HG02885 (cell line): ENCODE data around the gene TRIOBP.
A peak's percentile ranks its signal among the peaks of the same experiment; 100 is the strongest.

Source experiments
- ATAC-seq: cut with Tn5 transposase; IDR thresholded peaks from one replicate; pipeline ENCODE4 v1.9.1; 2021; ENCODE audit warnings: mild to moderate bottlenecking; ENCODE audit not compliant: unreplicated experiment, poor library complexity

TRIOBP gene

DNA sequence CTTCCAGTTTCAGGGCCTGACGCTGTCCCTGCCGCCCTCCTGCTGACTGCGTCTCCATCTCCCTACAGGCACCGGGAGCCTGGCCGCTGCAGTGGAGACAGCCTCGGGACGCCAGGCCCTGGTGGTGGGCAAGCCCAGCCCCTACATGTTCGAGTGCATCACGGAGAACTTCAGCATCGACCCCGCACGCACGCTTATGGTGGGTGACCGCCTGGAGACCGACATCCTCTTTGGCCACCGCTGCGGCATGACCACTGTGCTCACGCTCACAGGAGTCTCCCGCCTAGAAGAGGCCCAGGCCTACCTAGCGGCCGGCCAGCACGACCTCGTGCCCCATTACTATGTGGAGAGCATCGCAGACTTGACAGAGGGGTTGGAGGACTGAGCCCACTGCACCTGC, 31.4 kb upstream of the TRIOBP start:
- ATAC-seq: no peak

- ATAC-seq: no peak
Measured at GRCh38 chr22:37669586-37669985, 27.3 kb upstream of the TRIOBP start.

DNA sequence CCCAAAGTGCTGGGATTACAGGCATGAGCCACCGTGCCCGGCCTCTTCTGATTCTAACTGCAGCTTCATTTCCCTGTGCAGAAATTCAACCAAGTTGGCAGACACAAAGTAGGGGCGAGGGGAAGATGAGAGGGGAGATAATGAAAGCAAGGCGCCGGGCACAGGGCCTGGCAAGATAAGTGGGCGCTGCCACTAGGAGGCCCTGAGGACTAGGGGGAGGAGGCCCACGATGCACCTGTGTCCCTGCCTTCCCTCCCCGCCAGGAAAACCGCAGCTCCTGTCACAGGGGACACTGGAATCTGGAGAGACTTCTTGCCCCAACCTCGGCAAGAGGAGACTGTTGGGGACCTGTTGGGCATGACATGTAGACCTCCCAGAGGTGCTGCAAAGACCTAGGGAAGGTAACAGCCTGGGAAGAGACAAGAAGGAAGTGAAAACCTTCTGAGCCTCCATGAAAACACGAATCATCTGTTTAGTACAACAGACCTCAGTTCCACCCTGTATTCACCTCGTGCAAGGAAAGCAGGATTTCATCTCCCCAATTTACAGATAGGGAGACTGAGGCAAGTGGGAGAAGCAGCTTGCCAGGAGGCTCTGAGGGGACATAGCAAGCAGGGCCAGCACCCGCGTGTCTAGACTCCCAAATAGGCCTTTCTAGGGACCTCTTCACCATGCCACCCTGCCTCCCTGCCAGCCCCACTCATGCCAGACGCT, 24.5 kb upstream of the TRIOBP start:
- no peak for ATAC-seq

DNA sequence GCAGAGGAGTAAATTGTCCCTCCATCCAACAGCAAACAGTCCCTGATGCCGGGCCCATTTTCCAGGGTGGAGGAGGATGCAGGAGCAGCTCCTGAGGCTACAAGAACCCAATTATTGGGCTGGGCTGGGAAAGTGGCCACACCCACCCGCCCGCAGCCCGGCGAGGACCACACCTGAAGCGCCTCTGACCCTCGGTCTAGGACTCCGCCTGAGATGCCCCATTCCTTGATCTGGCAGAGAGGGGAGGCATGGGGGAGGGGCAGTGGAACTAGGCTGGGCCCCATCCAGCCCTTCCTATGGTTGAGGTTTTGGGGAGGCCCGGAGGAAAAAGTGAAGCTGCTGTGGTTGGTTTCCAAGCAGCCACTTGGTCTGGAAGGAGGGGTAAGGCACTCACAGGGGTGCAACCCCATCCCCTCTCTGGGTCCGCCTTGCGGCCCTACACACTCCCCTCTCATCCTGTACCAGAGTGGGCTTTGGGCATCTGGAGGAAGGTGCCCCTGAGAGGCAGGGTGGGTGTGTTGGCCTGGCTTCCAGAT, 23.9 kb upstream of the TRIOBP start:
- ATAC-seq: no peak

DNA sequence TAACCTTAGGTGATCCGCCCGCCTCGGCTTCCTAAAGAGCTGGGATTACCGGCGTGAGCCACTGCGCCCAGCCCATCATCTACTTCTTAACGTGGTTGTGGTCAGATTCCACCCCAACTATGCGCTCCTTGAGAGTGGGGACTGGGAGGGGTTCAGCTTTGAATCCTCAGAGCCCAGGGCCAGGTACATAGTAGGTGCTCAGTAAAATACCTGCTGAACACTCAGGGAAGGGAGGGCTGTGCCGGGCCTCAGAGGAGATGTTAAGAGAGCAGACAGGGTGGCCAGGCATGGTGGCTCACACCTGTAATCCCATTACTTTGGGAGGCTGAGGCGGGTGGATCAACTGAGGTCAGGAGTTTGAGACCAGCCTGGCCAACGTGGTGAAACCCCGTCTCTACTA, 22.6 kb upstream of the TRIOBP start:
- ATAC-seq: no peak

GRCh38 chr22:37674951-37675929, 21.6 kb upstream of the TRIOBP start, which contains the start of gene LGALS1:
Gene LGALS1 (plus strand): TSS chr22:37675636. CDS start chr22:37675703, 67 bp downstream.
- ATAC-seq: peak; percentile 54

- no peak for ATAC-seq
Measured at GRCh38 chr22:37675930-37676735, 20.7 kb upstream of the TRIOBP start.

DNA sequence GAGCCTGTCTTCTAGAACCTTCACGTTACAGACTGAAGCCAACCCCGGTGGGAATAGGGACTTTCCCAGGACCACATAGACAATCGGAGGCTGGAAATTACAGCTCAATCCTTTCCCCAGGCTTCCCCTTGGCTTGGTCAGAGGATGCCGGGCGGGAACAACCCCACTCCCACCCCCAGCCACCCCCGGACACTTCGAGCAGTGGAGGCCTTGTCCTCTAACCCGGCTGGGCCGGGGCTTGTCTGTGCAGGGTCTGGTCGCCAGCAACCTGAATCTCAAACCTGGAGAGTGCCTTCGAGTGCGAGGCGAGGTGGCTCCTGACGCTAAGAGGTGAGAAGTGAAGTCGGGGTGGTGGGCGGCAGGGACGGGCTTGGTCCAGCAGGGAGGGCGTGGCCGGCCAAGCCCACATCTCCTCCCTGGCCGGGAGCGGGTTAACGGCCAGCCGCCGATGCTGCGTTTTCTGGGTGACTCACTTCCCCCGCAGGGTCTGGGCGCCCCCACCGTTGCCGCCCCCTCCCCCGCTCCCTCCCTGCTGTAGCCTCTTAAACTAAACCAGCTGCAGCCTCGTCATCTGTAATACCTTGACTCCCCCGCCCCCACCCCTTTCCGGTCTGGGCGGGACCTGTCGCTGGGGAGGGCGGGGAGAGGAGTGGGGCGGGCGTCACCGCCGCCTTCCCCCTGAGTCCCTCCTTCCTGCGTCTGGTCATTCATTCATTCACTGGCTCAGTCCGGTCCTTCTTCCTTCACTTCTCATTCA, 19.9 kb upstream of the TRIOBP start:
- peak; percentile 63 for ATAC-seq

- peak; percentile 2 for ATAC-seq
Measured at GRCh38 chr22:37677493-37677974, 19.3 kb upstream of the TRIOBP start.

DNA sequence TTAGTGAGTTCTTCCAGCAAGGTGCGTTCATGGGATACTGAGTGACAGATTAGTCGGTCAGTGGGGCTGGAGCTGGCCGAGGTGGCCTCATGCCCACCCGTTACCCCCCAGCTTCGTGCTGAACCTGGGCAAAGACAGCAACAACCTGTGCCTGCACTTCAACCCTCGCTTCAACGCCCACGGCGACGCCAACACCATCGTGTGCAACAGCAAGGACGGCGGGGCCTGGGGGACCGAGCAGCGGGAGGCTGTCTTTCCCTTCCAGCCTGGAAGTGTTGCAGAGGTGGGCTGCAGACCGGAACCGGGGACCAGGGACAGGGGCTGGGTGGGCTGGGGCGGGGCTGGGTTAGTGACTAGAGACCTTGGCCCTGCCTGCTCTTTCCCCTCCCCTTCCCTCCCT, 18.5 kb upstream of the TRIOBP start:
- ATAC-seq: no peak

GRCh38 chr22:37679670-37680069, 17.2 kb upstream of the TRIOBP start:
- ATAC-seq: no peak

GRCh38 chr22:37680191-37680851, 16.5 kb upstream of the TRIOBP start:
- ATAC-seq: no peak

- ATAC-seq: no peak
Measured at GRCh38 chr22:37681001-37681424, 15.8 kb upstream of the TRIOBP start.

DNA sequence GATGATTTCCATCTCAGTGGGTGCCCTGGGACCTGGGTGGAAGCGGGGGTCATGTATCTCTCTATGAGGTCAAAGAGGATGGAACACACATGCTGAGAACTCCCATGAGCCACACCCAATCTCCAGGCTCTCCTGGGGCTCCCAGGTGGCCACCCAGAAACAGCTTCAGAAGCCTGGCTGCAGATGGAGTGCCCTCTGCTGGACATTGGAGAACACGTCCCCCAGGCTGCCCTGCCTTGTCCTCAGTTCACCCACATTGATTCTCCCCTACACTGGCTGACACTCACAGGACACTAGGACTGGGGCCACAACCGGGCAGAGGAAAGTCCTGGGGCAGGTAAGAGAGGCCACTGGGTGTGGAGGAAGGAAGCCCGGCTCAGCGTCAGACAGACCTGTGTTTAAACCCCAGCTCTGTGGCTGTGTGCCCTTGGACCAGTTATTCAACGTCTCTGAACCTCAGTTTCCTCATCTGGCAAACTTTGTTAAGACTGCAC, 15.2 kb upstream of the TRIOBP start:
- no peak for ATAC-seq

DNA sequence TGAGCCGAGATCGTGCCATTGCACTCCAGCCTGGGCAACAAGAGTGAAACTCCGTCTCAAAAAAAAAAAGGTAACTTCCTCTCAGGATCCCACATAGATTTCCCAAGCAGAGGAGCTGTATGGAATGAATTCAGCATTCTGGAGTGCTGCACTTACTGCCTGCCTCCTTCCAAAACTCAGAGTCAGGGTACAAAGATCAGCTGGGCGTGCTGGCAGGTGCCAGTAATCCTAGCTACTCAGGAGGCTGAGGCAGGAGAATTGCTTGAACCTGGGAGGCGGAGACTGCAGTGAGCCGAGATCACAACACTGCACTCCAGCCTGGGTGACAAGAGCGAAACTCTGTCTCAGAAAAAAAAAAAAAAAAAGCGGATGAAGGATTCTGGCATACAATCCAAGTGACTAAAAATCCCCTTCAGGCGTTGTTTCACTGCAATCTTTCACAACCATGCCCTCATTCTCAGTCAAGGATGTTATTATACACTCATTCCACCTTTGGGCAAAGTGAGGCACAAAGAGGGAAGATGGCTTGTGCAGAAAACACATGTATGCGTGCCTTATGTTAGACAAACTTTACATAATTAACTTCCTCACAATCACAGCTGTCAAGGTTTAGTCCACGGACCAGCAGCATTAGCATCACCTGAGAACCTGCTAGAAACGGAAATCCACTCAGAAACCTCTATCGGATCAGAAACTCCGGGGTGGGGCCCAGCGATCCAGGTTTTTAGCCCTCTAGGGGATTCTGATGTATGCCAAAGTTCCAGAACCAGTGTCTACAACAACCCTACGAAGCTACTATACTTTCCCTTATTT, 11.8 kb upstream of the TRIOBP start:
- no peak for ATAC-seq

DNA sequence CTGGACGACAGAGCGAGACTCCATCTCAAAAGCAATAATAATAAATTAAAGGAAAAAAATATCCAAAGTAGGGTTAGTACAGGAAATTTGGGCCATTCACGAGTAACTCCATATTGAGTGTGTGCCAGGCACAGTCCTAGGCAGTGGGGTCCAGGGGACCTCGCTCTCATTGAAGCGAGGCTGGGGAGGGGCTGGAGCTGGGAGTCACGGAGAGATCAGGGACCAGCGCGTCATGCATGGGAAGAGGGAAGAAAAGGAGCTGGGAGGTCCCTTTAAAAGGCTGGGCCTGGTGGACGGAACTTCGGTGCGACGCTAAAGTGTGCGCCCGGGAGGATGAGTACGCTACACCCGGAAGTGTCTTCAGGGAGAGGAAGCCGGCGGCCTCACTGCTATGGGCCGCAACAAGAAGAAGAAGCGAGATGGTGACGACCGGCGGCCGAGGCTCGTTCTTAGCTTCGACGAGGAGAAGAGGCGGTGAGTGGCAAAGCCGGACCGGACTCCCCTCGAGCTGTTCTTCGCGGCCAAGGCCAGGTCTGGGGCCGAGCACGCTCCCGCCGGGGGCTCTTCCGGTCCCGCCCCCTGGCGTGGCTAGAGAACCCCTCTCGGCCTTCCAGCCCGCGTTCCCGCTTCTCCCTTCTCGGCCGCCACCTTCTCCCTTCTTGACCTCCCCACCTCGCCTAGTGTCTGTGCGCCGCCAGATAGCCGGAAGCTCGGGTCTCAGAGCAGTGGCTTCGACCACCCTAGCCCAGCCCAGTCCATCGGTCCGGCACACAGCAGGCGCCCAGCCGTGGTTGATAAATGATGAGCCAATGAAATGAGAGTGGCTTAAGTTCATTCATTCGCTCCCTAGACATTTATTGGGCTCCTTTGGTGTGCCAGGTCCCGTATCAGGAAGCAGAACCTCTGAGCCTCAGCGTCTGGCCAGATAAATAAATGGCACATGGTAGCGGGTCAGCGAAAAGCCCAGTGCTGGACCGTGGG, 10.6 kb upstream of the TRIOBP start, which contains the start of gene NOL12:
Gene NOL12, plus strand, starts transcription at position 342 of the 981 bp plus-strand sequence. Its CDS starts 50 bp downstream, at position 392.
- ATAC-seq: peak; percentile 75

- no peak for ATAC-seq
Measured at GRCh38 chr22:37690407-37690806, 6.4 kb upstream of the TRIOBP start.
